GM20431 (cell line): ENCODE results near the gene EXOC4.
"Not testable (repeated sequence)": the region's sequence is repeated elsewhere in the genome, so short reads cannot be mapped to it uniquely, and the experiment has no call there.

Experiments
- in situ Hi-C: fragments of 300-500 bp; cut with MseI, MboI; formaldehyde crosslinking; loops from one replicate; pipeline ENCODE4 v1.15.0; 2020; ENCODE audit warnings: low sequenced_read_pairs; ENCODE audit not compliant: unreplicated experiment

EXOC4 gene

GRCh38 chr7:134062460-134062859 lies 809.6 kb downstream of the EXOC4 start:
- in situ Hi-C loops, result no loop called here

- in situ Hi-C loops, result no loop called here
Observed at GRCh38 chr7:134065415-134065814, 812.5 kb downstream of the EXOC4 start.

GRCh38 chr7:134067164-134067563 lies 814.3 kb downstream of the EXOC4 start:
- in situ Hi-C loops, result no loop called here

- in situ Hi-C loops, result no loop called here
Observed at GRCh38 chr7:134068670-134069069, 815.8 kb downstream of the EXOC4 start.

GRCh38 chr7:134069187-134069586 lies 816.3 kb downstream of the EXOC4 start:
- in situ Hi-C loops, result no loop called here

GRCh38 chr7:134070673-134071072 lies 817.8 kb downstream of the EXOC4 start:
- in situ Hi-C loops, result no loop called here

- in situ Hi-C loops, result no loop called here
Observed at GRCh38 chr7:134071355-134072331, 818.8 kb downstream of the EXOC4 start.

- in situ Hi-C loops, result no loop called here
Observed at GRCh38 chr7:134073276-134073675, 820.4 kb downstream of the EXOC4 start.

- in situ Hi-C loops, result no loop called here
Observed at GRCh38 chr7:134075799-134076198, 822.9 kb downstream of the EXOC4 start.

GRCh38 chr7:134077560-134077959 lies 824.7 kb downstream of the EXOC4 start:
- in situ Hi-C loops, result not testable (repeated sequence)

- in situ Hi-C loops, result no loop called here
Observed at GRCh38 chr7:134078991-134079390, 826.1 kb downstream of the EXOC4 start.

- in situ Hi-C loops, result no loop called here
Observed at GRCh38 chr7:134081695-134082094, 828.8 kb downstream of the EXOC4 start.

GRCh38 chr7:134083766-134084487 lies 831.0 kb downstream of the EXOC4 start:
- in situ Hi-C loops, result no loop called here

GRCh38 chr7:134084488-134085144 lies 831.7 kb downstream of the EXOC4 start:
- in situ Hi-C loops, result no loop called here

- in situ Hi-C loops, result no loop called here
Observed at GRCh38 chr7:134085311-134085710, 832.4 kb downstream of the EXOC4 start.

GRCh38 chr7:134086998-134087735 lies 834.3 kb downstream of the EXOC4 start:
- in situ Hi-C loops, result no loop called here

GRCh38 chr7:134088199-134088598 lies 835.3 kb downstream of the EXOC4 start:
- in situ Hi-C loops, result no loop called here

- in situ Hi-C loops, result no loop called here
Observed at GRCh38 chr7:134089446-134089845, 836.6 kb downstream of the EXOC4 start.

GRCh38 chr7:134098072-134098471 lies 845.2 kb downstream of the EXOC4 start:
- in situ Hi-C loops, result no loop called here

- in situ Hi-C loops, result no loop called here
Observed at GRCh38 chr7:134101716-134102115, 848.8 kb downstream of the EXOC4 start.
